ENCODE results near the gene HMGN1.
A peak's percentile ranks its signal among the peaks of the same experiment; 100 is the strongest.

The HMGN1 gene

GRCh38 chr21:39366563-39366962, 17.7 kb upstream of the HMGN1 start:
- no peak for DNase-seq (ENCODE audit: low read depth)
- no peak for TF ChIP-seq CTCF (IDR thresholded peaks at IDR 0.05; ENCODE audit: low read length, missing control alignments)
- no peak overlapping the region for H3K4me3 ChIP-seq (replicated peaks; ENCODE audit: low read depth, low read length)

- no peak for TF ChIP-seq CTCF (IDR thresholded peaks at IDR 0.05; ENCODE audit: low read length, missing control alignments)
- no peak for DNase-seq (ENCODE audit: low read depth)
- H3K4me3 ChIP-seq (replicated peaks; ENCODE audit: low read depth, low read length), result no peak overlapping the region
Measured at GRCh38 chr21:39364949-39365348, 16.1 kb upstream of the HMGN1 start.

GRCh38 chr21:39363607-39364555, 15.0 kb upstream of the HMGN1 start:
- DNase-seq (ENCODE audit: low read depth), result no peak
- TF ChIP-seq CTCF (IDR thresholded peaks at IDR 0.05; ENCODE audit: low read length, missing control alignments), result no peak
- no peak overlapping the region for H3K4me3 ChIP-seq (replicated peaks; ENCODE audit: low read depth, low read length)

- DNase-seq (ENCODE audit: low read depth), result no peak
- no peak overlapping the region for H3K4me3 ChIP-seq (replicated peaks; ENCODE audit: low read depth, low read length)
- TF ChIP-seq CTCF (IDR thresholded peaks at IDR 0.05; ENCODE audit: low read length, missing control alignments), result no peak
Measured at GRCh38 chr21:39362733-39363132, 13.8 kb upstream of the HMGN1 start.

GRCh38 chr21:39359382-39359781, 10.5 kb upstream of the HMGN1 start:
- no peak overlapping the region for H3K4me3 ChIP-seq (replicated peaks; ENCODE audit: low read depth, low read length)
- DNase-seq (ENCODE audit: low read depth), result no peak
- no peak for TF ChIP-seq CTCF (IDR thresholded peaks at IDR 0.05; ENCODE audit: low read length, missing control alignments)

GRCh38 chr21:39353295-39353694, 4.4 kb upstream of the HMGN1 start:
- DNase-seq (ENCODE audit: low read depth), result peak; percentile 37
- TF ChIP-seq CTCF (IDR thresholded peaks at IDR 0.05; ENCODE audit: low read length, missing control alignments), result no peak
- H3K4me3 ChIP-seq (replicated peaks; ENCODE audit: low read depth, low read length), result no peak overlapping the region
